ENCODE measurements around the gene PHIP.
"Not testable (repeated sequence)": the region's sequence is repeated elsewhere in the genome, so short reads cannot be mapped to it uniquely, and the experiment has no call there.

PHIP gene

DNA sequence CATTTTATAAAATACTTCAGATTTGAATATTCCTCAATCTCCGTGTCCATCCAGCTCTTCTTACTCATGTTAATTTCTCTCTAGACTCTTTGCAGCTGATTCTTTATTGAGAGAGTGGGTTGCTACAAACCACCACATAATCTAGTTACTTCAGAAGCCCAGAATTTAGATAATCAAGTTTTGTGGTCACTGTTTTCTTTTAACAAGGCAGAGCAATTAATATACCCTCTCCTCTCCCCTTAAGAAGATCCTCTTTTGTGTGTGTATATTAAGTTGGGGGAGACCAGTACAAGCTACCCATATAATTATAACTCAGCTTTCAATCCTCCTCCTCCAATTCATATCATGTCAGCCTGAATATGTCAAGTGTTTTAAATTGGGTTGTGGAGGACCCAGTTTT, 115.6 kb downstream of the PHIP start:
- Histone ChIP-seq H3K27ac (ENCODE audit: low read depth, low read length) (no peak overlapping the region), H3K36me3 (ENCODE audit: insufficient read depth, low read length) (peaks cover 59% of the 10 kb centered on the region), H3K4me1 (ENCODE audit: insufficient read depth, low read length) (no peaks in the 10 kb centered on the region), H3K9me3 (ENCODE audit: low read length) (no peaks in the 10 kb centered on the region), H3K9ac (ENCODE audit: low read length) (no peak overlapping the region), H3K4me3 (ENCODE audit: low read depth in 1 of 2, low read length in 2 of 2) (no peak overlapping the region), H3K27me3 (ENCODE audit: control insufficient read depth in 1 of 2, insufficient read depth in 2 of 2, low read length in 2 of 2) (no peaks in the 10 kb centered on the region)

DNA sequence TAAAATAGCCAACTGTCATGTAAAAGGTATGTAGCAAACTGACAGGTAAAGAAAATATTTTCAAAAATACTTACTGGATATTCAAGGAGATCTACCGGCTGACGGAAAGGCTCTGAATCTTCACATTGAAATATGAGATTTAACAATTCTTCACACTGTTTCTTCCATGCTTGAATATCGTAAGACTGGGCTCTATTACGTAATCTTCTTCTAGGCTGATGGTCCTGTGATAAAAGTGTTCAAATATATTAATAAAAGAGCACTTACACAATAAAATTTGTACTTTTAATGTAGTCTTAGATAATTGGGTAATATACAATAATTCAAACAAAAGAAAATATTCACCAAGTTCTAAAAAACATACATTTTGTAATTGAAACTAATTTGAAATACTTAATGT, 123.3 kb downstream of the PHIP start:
- Histone ChIP-seq H3K27ac (ENCODE audit: low read depth, low read length) (no peak overlapping the region), H3K9ac (ENCODE audit: low read length) (no peak overlapping the region), H3K36me3 (ENCODE audit: insufficient read depth, low read length) (peaks cover 49% of the 10 kb centered on the region), H3K27me3 (ENCODE audit: control insufficient read depth in 1 of 2, insufficient read depth in 2 of 2, low read length in 2 of 2) (no peaks in the 10 kb centered on the region), H3K9me3 (ENCODE audit: low read length) (no peaks in the 10 kb centered on the region), H3K4me1 (ENCODE audit: insufficient read depth, low read length) (no peaks in the 10 kb centered on the region), H3K4me3 (ENCODE audit: low read depth in 1 of 2, low read length in 2 of 2) (no peak overlapping the region)

DNA sequence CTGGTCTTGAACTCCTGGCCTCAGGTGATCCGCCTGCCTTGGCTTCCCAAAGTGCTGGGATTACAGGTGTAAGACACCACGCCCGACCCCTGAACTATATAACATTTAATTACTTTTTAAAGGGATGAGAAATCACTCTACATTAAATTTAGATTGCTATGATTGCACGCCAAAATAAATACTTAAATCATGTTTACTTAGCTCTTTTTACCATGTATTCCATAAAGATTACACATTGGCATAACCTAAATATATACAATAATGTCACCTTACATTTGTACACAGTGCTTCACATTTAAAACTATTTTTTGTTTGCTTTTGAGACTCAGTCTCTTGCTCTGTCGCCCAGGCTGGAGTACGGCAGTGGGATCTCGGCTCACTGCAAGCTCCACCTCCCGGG, 124.3 kb downstream of the PHIP start:
- Histone ChIP-seq H3K4me3 (ENCODE audit: low read depth in 1 of 2, low read length in 2 of 2) (no peak overlapping the region), H3K4me1 (ENCODE audit: insufficient read depth, low read length) (no peaks in the 10 kb centered on the region), H3K9ac (ENCODE audit: low read length) (no peak overlapping the region), H3K27me3 (ENCODE audit: control insufficient read depth in 1 of 2, insufficient read depth in 2 of 2, low read length in 2 of 2) (no peaks in the 10 kb centered on the region), H3K9me3 (ENCODE audit: low read length) (peaks cover 5% of the 10 kb centered on the region), H3K36me3 (ENCODE audit: insufficient read depth, low read length) (peaks cover 58% of the 10 kb centered on the region), H3K27ac (ENCODE audit: low read depth, low read length) (no peak overlapping the region)

DNA sequence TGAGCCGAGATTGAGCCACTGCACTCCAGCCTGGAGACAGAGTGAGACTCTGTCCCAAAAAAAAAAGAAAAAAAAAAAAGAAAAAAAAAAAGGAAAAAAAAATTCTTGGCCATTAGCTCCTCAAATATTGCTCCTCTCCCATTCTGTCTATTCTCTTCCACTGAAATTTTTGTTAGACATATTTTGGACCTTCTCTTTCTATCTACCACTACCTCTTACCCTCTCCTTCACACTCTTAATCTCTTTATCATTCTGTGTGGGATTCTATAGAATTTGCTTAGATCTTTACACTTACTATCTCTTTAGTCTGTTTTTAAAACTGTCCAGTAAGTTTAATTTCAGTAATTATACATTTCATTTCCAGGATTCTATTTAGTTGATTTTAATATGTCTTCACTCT, 125.7 kb downstream of the PHIP start:
- H3K9ac ChIP-seq (ENCODE audit: low read length), result no peak overlapping the region
- H3K4me3 ChIP-seq (ENCODE audit: low read depth in 1 of 2, low read length in 2 of 2), result no peak overlapping the region
- H3K36me3 ChIP-seq (ENCODE audit: insufficient read depth, low read length), result peaks cover 55% of the 10 kb centered on the region

DNA sequence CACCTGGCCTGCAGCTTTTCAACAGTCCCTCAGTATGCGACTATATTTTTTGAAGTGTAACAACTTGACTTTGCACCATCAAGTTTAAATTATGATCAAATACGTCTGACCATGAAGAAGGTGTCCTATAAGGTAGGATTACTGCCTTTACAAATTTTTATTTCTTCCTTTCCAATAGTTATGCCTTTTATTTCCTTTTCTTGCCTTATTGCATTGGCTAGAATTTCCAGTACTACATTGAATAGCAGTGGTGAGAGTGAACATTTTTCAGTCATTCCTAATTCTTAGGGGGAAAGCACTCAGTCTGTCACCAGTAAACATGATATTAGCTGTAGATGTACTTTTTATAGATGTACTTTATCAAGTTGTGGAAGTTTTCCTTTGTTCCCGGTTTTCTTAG, 129.3 kb downstream of the PHIP start:
- Histone ChIP-seq H3K4me1 (ENCODE audit: insufficient read depth, low read length) (no peaks in the 10 kb centered on the region), H3K36me3 (ENCODE audit: insufficient read depth, low read length) (peaks cover 69% of the 10 kb centered on the region), H3K9ac (ENCODE audit: low read length) (no peak overlapping the region), H3K4me3 (ENCODE audit: low read depth in 1 of 2, low read length in 2 of 2) (no peak overlapping the region), H3K27ac (ENCODE audit: low read depth, low read length) (no peak overlapping the region), H3K9me3 (ENCODE audit: low read length) (peaks cover 5% of the 10 kb centered on the region), H3K27me3 (ENCODE audit: control insufficient read depth in 1 of 2, insufficient read depth in 2 of 2, low read length in 2 of 2) (no peaks in the 10 kb centered on the region)

More for the DNA sequence above, 125.7 kb downstream of the PHIP start:
- no peaks in the 10 kb centered on the region for H3K27me3 ChIP-seq (ENCODE audit: control insufficient read depth in 1 of 2, insufficient read depth in 2 of 2, low read length in 2 of 2)
- no peaks in the 10 kb centered on the region for H3K4me1 ChIP-seq (ENCODE audit: insufficient read depth, low read length)
- H3K9me3 ChIP-seq (ENCODE audit: low read length), result peaks cover 5% of the 10 kb centered on the region
- H3K27ac ChIP-seq (ENCODE audit: low read depth, low read length), result no peak overlapping the region

DNA sequence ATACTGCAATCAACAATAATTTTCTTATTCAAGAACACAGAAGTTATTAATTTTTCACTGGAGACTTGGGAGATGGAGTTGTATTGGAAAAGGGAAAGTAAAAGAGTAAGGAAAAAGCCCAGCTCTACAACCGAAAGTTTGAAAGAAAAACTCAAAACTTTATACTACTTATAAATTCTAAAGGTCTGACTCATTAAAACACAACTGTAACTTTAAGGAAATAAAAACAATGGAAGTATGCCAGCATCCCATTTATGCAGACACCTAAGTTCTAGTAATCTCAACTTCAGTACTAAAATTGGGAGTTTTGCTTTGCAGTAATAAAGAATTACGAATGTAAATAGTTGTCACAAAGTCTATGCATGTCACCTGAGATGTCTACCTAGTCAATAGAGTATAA, 130.1 kb downstream of the PHIP start:
- Histone ChIP-seq H3K4me1 (ENCODE audit: insufficient read depth, low read length) (no peaks in the 10 kb centered on the region), H3K9ac (ENCODE audit: low read length) (no peak overlapping the region), H3K27me3 (ENCODE audit: control insufficient read depth in 1 of 2, insufficient read depth in 2 of 2, low read length in 2 of 2) (no peaks in the 10 kb centered on the region), H3K36me3 (ENCODE audit: insufficient read depth, low read length) (peaks cover 62% of the 10 kb centered on the region), H3K27ac (ENCODE audit: low read depth, low read length) (no peak overlapping the region), H3K4me3 (ENCODE audit: low read depth in 1 of 2, low read length in 2 of 2) (no peak overlapping the region), H3K9me3 (ENCODE audit: low read length) (peaks cover 5% of the 10 kb centered on the region)

DNA sequence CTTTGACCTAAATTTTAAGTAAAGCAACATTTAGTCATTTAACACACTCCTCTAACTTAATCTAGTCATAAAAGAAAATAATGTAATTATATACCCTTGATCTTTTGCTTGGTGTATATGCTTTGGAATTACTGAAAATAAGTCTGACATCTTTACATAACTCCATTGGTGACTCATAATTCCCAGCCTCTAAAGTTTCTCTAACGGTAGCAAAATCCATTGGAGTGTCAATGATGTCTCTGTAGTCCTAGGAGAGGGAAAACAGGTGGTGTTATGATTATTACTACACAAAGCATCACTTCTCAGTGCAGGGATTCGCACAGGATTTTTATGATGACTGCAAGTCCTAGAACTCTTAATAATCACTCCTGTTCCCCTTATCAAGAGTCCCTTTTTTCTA, 130.5 kb downstream of the PHIP start:
- Histone ChIP-seq H3K4me3 (ENCODE audit: low read depth in 1 of 2, low read length in 2 of 2) (no peak overlapping the region), H3K4me1 (ENCODE audit: insufficient read depth, low read length) (no peaks in the 10 kb centered on the region), H3K9ac (ENCODE audit: low read length) (no peak overlapping the region), H3K36me3 (ENCODE audit: insufficient read depth, low read length) (peaks cover 59% of the 10 kb centered on the region), H3K27me3 (ENCODE audit: control insufficient read depth in 1 of 2, insufficient read depth in 2 of 2, low read length in 2 of 2) (no peaks in the 10 kb centered on the region), H3K9me3 (ENCODE audit: low read length) (peaks cover 5% of the 10 kb centered on the region), H3K27ac (ENCODE audit: low read depth, low read length) (no peak overlapping the region)

DNA sequence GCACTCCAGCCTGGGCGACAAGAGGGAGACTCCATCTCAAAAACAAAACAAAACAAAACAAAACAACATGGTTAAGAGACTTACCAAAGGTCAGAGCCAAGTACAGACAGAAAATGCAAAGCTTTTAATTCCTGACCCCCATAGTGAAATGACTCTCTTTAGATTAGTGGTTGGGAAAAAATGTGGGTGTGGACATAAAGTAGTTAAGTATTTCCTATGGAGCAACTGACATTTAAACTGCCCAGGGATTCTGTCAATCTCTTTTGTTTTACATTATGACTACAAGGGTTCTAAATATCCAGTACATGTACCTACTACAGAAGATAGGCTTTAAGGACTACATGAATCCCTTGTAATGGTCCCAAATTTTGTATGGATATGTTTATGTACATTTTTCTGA, 135.6 kb downstream of the PHIP start:
- H3K9me3 ChIP-seq (ENCODE audit: low read length), result no peaks in the 10 kb centered on the region
- no peaks in the 10 kb centered on the region for H3K4me1 ChIP-seq (ENCODE audit: insufficient read depth, low read length)
- H3K27me3 ChIP-seq (ENCODE audit: control insufficient read depth in 1 of 2, insufficient read depth in 2 of 2, low read length in 2 of 2), result no peaks in the 10 kb centered on the region
- no peak overlapping the region for H3K9ac ChIP-seq (ENCODE audit: low read length)
- H3K4me3 ChIP-seq (ENCODE audit: low read depth in 1 of 2, low read length in 2 of 2), result no peak overlapping the region
- no peak overlapping the region for H3K27ac ChIP-seq (ENCODE audit: low read depth, low read length)
- H3K36me3 ChIP-seq (ENCODE audit: insufficient read depth, low read length), result peaks cover 45% of the 10 kb centered on the region

DNA sequence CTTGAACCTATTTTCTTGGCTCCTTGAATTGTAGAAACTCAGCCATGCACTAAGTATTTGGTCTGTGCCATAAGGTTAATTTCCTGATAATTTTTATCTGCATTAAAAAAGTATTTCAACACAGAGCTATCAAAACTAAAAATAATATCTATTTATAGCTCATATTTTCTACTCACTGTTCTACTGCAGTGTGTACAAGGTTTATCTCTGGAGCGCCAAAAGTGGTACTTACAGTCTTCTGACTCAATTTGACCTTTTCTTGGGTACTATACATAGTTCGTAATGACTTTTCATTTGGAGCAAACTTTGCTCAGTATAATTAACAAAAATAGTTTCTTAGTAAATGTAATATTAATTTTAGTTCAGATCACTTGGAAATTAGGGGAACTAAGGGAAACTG, 141.5 kb downstream of the PHIP start:
- Histone ChIP-seq H3K4me1 (ENCODE audit: insufficient read depth, low read length) (no peaks in the 10 kb centered on the region), H3K27ac (ENCODE audit: low read depth, low read length) (no peak overlapping the region), H3K27me3 (ENCODE audit: control insufficient read depth in 1 of 2, insufficient read depth in 2 of 2, low read length in 2 of 2) (no peaks in the 10 kb centered on the region), H3K36me3 (ENCODE audit: insufficient read depth, low read length) (peaks cover 11% of the 10 kb centered on the region), H3K4me3 (ENCODE audit: low read depth in 1 of 2, low read length in 2 of 2) (no peak overlapping the region), H3K9ac (ENCODE audit: low read length) (no peak overlapping the region), H3K9me3 (ENCODE audit: low read length) (no peaks in the 10 kb centered on the region)

DNA sequence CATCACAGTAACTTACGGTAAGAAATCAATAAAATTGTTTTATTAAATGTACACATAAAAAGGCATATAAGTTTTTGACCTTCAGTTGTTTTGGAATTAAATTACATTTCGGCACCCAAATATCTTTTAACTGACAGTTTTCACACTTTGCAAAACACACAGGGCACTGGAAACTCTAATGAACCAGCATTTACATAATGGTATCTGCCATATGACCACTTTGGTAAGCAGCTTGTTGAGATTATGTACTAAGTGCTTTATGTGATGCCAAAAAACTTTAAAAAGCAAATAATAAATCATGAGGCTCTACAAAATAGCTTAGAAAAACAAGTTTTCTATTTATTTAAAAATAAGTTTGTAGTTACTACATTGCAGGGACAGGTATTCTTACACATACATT, 142.5 kb downstream of the PHIP start:
- Histone ChIP-seq H3K36me3 (ENCODE audit: insufficient read depth, low read length) (peaks cover 5% of the 10 kb centered on the region), H3K27ac (ENCODE audit: low read depth, low read length) (no peak overlapping the region), H3K4me1 (ENCODE audit: insufficient read depth, low read length) (no peaks in the 10 kb centered on the region), H3K27me3 (ENCODE audit: control insufficient read depth in 1 of 2, insufficient read depth in 2 of 2, low read length in 2 of 2) (no peaks in the 10 kb centered on the region), H3K4me3 (ENCODE audit: low read depth in 1 of 2, low read length in 2 of 2) (no peak overlapping the region), H3K9me3 (ENCODE audit: low read length) (no peaks in the 10 kb centered on the region), H3K9ac (ENCODE audit: low read length) (no peak overlapping the region)

DNA sequence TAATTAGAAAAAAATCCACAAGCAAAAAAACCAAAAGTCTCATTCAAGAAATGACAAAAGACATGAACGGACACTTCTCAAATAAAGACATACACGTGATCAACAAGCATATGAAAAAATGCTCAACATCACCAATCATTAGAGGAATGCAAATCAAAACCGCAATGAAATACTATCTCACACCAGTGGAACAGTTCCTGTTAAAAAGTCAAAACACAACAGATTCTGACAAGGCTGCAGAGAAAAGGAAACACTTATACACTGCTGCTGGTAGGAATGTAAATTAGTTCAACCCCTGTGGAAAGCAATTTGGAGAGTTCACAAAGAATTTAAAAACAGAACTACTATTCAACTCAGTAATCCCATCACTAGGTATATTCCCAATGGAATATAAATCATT, 152.7 kb downstream of the PHIP start:
- no peak overlapping the region for H3K9ac ChIP-seq (ENCODE audit: low read length)
- H3K36me3 ChIP-seq (ENCODE audit: insufficient read depth, low read length), result no peaks in the 10 kb centered on the region
- no peak overlapping the region for H3K4me3 ChIP-seq (ENCODE audit: low read depth in 1 of 2, low read length in 2 of 2)
- H3K27me3 ChIP-seq (ENCODE audit: control insufficient read depth in 1 of 2, insufficient read depth in 2 of 2, low read length in 2 of 2), result no peaks in the 10 kb centered on the region
- H3K9me3 ChIP-seq (ENCODE audit: low read length), result no peaks in the 10 kb centered on the region
- H3K4me1 ChIP-seq (ENCODE audit: insufficient read depth, low read length), result no peaks in the 10 kb centered on the region
- H3K27ac ChIP-seq (ENCODE audit: low read depth, low read length), result no peak overlapping the region

DNA sequence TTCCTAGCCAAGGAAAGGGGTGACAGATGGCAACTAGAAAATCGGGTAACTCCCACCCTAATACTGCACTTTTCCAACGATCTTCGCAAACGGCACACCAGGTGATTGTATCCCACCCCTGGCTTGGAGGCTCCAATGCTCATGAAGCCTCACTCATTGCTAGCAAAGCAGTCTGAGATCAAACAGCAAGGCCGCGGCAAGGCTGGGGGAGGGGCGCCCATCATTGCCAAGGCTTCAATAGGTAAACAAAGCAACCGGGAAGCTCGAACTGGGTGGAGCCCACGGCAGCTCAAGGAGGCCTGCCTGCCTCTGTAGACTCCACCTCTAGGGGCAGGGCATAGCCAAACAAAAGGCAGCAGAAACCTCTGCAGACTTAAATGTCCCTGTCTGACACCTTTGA, 156.9 kb downstream of the PHIP start:
- not testable (repeated sequence) for H3K9ac ChIP-seq (ENCODE audit: low read length); H3K27ac ChIP-seq (ENCODE audit: low read depth, low read length); H3K4me1 ChIP-seq (ENCODE audit: insufficient read depth, low read length); H3K9me3 ChIP-seq (ENCODE audit: low read length); H3K36me3 ChIP-seq (ENCODE audit: insufficient read depth, low read length); H3K27me3 ChIP-seq (ENCODE audit: control insufficient read depth in 1 of 2, insufficient read depth in 2 of 2, low read length in 2 of 2); H3K4me3 ChIP-seq (ENCODE audit: low read depth in 1 of 2, low read length in 2 of 2)
